VCaP (cell line): ENCODE measurements around the gene DLX1.

ENCODE experiments used
- H3K27ac ChIP-seq: fragments of 450-650 bp; 2 replicates; pipeline ENCODE4 v1.5.1; 2017
- TF ChIP-seq, protein P1 (sequence below): fragments of 450-650 bp; conservative IDR thresholded peaks from 2 replicates; pipeline ENCODE4 v1.5.1; 2017; ENCODE audit warnings: mild to moderate bottlenecking, moderate library complexity

DLX1 gene

DNA sequence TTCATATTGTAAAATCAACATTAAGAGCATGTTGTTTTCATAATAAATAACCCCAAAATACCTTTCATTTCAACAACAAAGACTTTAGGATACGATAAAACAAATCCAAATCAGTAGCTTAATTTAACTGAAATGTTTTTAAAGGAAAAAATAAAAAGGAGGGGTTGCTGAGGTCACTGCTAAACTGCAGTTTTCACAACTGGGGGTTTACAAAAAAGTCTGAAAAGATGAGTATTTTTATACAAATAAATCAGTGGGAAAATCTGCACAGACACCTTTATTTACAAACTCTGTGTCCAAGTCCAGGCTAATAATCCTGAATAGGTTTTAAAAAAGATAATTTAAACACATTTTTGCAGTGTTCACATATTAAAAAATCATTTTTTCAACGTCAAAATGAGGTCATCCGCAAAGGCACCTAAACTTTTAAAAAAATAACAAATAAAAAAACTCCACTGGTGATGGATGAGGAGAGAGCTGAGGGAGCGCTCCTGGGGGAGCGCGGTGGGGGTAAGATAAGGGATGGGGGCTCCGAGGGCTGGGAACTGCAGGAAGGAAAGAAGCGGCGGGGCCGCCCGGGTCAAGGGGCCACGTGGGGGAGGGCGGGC, 14.3 kb downstream of the DLX1 start:
- TF ChIP-seq, protein P1, sequence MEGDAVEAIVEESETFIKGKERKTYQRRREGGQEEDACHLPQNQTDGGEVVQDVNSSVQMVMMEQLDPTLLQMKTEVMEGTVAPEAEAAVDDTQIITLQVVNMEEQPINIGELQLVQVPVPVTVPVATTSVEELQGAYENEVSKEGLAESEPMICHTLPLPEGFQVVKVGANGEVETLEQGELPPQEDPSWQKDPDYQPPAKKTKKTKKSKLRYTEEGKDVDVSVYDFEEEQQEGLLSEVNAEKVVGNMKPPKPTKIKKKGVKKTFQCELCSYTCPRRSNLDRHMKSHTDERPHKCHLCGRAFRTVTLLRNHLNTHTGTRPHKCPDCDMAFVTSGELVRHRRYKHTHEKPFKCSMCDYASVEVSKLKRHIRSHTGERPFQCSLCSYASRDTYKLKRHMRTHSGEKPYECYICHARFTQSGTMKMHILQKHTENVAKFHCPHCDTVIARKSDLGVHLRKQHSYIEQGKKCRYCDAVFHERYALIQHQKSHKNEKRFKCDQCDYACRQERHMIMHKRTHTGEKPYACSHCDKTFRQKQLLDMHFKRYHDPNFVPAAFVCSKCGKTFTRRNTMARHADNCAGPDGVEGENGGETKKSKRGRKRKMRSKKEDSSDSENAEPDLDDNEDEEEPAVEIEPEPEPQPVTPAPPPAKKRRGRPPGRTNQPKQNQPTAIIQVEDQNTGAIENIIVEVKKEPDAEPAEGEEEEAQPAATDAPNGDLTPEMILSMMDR, result no peak
- H3K27ac ChIP-seq, result peak overlapping the region; percentile 89

DNA sequence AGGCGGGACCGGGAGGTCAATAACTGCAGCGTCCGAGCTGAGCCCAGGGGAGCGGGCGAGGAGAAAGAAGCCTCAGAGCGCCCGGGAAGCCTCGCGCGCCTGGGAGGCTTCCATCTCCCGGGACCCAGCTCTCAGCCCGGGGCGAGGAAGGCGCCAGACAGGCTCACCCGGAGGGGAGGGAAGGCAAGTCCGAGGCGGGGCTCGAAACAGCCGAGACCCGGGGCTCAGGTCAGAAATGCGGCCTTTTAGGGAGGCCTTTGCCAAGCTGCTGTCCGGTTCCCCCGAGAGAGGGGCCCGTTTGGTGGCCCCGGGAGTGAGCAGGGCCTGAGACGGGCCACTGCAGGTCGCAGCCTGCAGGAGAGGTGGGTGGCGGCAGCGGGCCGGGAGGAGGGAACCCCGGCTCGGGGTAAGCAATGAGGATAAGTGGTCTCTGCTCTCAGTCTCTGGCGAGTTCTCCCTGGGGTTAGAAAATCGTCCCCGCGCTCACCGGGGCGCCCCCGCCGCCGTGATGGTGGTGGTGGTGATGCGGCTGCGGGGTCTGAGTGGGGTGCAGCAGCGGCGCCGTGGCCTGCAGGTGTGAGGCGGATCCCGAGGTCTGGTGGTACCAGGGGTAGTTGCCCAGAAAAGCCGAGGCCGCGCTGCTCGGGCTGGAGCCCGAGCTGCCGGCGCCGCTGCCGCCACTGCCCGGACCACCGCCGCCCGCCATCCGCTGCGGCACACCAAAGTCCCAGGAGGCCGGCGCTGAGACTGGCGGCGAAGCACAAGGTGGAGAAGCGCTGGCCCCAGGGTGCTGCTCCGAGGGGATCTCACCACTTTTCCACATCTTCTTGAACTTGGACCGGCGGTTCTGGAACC, 15.0 kb downstream of the DLX1 start:
- TF ChIP-seq, protein P1, result no peak
- no peak overlapping the region; the same call in 1 of the 2 replicates for H3K27ac ChIP-seq

GRCh38 chr2:172100935-172101820, 15.9 kb downstream of the DLX1 start:
- peak overlapping the region; percentile 72 for H3K27ac ChIP-seq
- TF ChIP-seq, protein P1, result no peak

GRCh38 chr2:172101821-172102390, 16.6 kb downstream of the DLX1 start:
- TF ChIP-seq, protein P1, result no peak

DNA sequence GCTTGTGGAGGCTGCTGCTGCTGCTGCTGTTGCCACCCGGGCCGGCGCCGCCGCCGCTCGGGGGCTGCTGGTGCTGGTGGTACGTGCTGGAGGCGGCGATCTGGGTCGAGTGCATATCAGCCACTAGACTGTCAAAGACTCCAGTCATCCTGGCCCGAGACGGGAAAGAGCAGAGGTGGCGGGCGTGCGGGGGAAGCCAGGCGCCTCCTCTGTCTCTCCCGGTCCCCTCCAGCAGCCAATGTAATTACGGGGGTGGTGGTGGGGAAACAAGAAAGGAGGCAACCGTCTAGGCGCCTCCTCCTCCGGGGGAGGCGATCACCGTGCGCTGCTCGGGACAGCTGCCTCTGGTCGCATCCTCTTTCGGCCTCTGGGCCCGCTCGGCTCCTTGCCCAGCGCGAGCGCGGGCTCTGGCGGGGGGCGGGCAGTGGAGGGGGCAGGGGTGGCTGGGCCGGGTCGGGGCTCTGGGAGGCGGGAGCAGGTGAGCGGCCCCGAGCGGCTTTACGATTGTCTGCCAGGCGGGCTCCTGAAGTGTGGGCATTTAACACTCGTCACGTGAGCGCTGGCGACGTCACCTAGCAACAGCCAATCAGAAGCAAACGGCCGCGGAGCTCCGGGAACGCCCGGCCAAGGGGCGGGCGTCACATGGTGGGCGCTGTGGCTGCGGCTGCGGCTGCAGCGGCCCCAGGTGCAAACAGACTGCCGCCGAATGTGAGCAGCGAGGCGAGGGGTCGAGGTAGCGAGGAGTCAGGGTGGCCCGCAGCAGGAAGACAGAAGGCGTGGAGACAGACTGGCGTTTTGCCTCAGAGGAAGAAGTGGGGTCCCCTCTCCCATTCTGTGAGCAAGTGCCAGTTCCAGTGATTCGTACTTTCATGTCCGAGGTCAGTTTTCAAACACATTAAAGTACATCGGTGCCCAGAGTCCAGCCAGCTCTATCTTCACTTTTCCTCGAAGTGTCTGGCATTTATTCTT, 17.4 kb downstream of the DLX1 start, which contains the start of gene DLX2:
DLX2 (minus strand) TSS at position 510 of the 969 bp plus-strand sequence; CDS start at position 148, 362 bp downstream.
- peak within 1 kb of the TSS; percentile 72 for H3K27ac ChIP-seq
- TF ChIP-seq, protein P1, result no peak

More at GRCh38 chr2:172101821-172102390, 16.6 kb downstream of the DLX1 start:
- H3K27ac ChIP-seq, result peak overlapping the region; percentile 72

GRCh38 chr2:172103471-172104272, 18.4 kb downstream of the DLX1 start:
- H3K27ac ChIP-seq, result peak overlapping the region; percentile 72
- TF ChIP-seq, protein P1, result peak; percentile 97
